ENCODE measurements around the gene ADRA2B.

Gene ADRA2B

GRCh38 chr2:96156926-96157648, 40.7 kb upstream of the ADRA2B start:
- H3K27ac ChIP-seq (ENCODE audit: low read depth, low read length), result no peak overlapping the region
- peaks cover 0 to 6% (median 0%) of the 10 kb centered on the region in 5 donors for H3K4me1 ChIP-seq (ENCODE audit: control insufficient read depth in 5 of 5, insufficient read depth in 5 of 5, low read length in 5 of 5)
- H3K36me3 ChIP-seq (ENCODE audit: control insufficient read depth in 5 of 5, insufficient read depth in 5 of 5, low read length in 5 of 5), result no peaks in the 10 kb centered on the region
- no peak overlapping the region for H3K4me3 ChIP-seq (ENCODE audit: low read depth in 1 of 5, low read length in 5 of 5)
- peaks cover 2 to 12% (median 8%) of the 10 kb centered on the region in 5 donors for H3K27me3 ChIP-seq (ENCODE audit: control insufficient read depth in 5 of 5, insufficient read depth in 4 of 5, low read length in 5 of 5)
- peaks cover 0 to 2% (median 0%) of the 10 kb centered on the region in 5 donors for H3K9me3 ChIP-seq (ENCODE audit: control insufficient read depth in 5 of 5, low read length in 5 of 5)
- H3K9ac ChIP-seq (ENCODE audit: low read length in 5 of 5), result no peak overlapping the region

GRCh38 chr2:96156011-96156820, 39.8 kb upstream of the ADRA2B start:
- Histone ChIP-seq H3K27ac (ENCODE audit: low read depth, low read length) (no peak overlapping the region), H3K4me3 (ENCODE audit: low read depth in 1 of 5, low read length in 5 of 5) (no peak overlapping the region), H3K27me3 (ENCODE audit: control insufficient read depth in 5 of 5, insufficient read depth in 4 of 5, low read length in 5 of 5) (peaks cover 2 to 12% (median 8%) of the 10 kb centered on the region in 5 donors), H3K36me3 (ENCODE audit: control insufficient read depth in 5 of 5, insufficient read depth in 5 of 5, low read length in 5 of 5) (no peaks in the 10 kb centered on the region), H3K4me1 (ENCODE audit: control insufficient read depth in 5 of 5, insufficient read depth in 5 of 5, low read length in 5 of 5) (peaks cover 0 to 6% (median 0%) of the 10 kb centered on the region in 5 donors), H3K9me3 (ENCODE audit: control insufficient read depth in 5 of 5, low read length in 5 of 5) (peaks cover 0 to 2% (median 0%) of the 10 kb centered on the region in 5 donors), H3K9ac (ENCODE audit: low read length in 5 of 5) (no peak overlapping the region)

- Histone ChIP-seq H3K27ac (ENCODE audit: low read depth, low read length) (no peak overlapping the region), H3K4me1 (ENCODE audit: control insufficient read depth in 5 of 5, insufficient read depth in 5 of 5, low read length in 5 of 5) (peaks cover 0 to 6% (median 0%) of the 10 kb centered on the region in 5 donors), H3K9ac (ENCODE audit: low read length in 5 of 5) (no peak overlapping the region), H3K27me3 (ENCODE audit: control insufficient read depth in 5 of 5, insufficient read depth in 4 of 5, low read length in 5 of 5) (peaks cover 2 to 12% (median 8%) of the 10 kb centered on the region in 5 donors), H3K4me3 (ENCODE audit: low read depth in 1 of 5, low read length in 5 of 5) (no peak overlapping the region), H3K36me3 (ENCODE audit: control insufficient read depth in 5 of 5, insufficient read depth in 5 of 5, low read length in 5 of 5) (no peaks in the 10 kb centered on the region), H3K9me3 (ENCODE audit: control insufficient read depth in 5 of 5, low read length in 5 of 5) (no peaks in the 10 kb centered on the region)
Measured at GRCh38 chr2:96154506-96155380, 38.4 kb upstream of the ADRA2B start.

- Histone ChIP-seq H3K27me3 (ENCODE audit: control insufficient read depth in 5 of 5, insufficient read depth in 4 of 5, low read length in 5 of 5) (peaks cover 2 to 12% (median 8%) of the 10 kb centered on the region in 5 donors), H3K4me1 (ENCODE audit: control insufficient read depth in 5 of 5, insufficient read depth in 5 of 5, low read length in 5 of 5) (peaks cover 0 to 7% (median 0%) of the 10 kb centered on the region in 5 donors), H3K36me3 (ENCODE audit: control insufficient read depth in 5 of 5, insufficient read depth in 5 of 5, low read length in 5 of 5) (no peaks in the 10 kb centered on the region), H3K27ac (ENCODE audit: low read depth, low read length) (no peak overlapping the region), H3K9ac (ENCODE audit: low read length in 5 of 5) (no peak overlapping the region), H3K4me3 (ENCODE audit: low read depth in 1 of 5, low read length in 5 of 5) (no peak overlapping the region), H3K9me3 (ENCODE audit: control insufficient read depth in 5 of 5, low read length in 5 of 5) (no peaks in the 10 kb centered on the region)
Measured at GRCh38 chr2:96153991-96154431, 37.6 kb upstream of the ADRA2B start.

- no peaks in the 10 kb centered on the region for H3K36me3 ChIP-seq (ENCODE audit: control insufficient read depth in 5 of 5, insufficient read depth in 5 of 5, low read length in 5 of 5)
- H3K4me1 ChIP-seq (ENCODE audit: control insufficient read depth in 5 of 5, insufficient read depth in 5 of 5, low read length in 5 of 5), result peaks cover 0 to 13% (median under 1%) of the 10 kb centered on the region in 5 donors
- no peak overlapping the region for H3K9ac ChIP-seq (ENCODE audit: low read length in 5 of 5)
- no peak overlapping the region for H3K4me3 ChIP-seq (ENCODE audit: low read depth in 1 of 5, low read length in 5 of 5)
- H3K27me3 ChIP-seq (ENCODE audit: control insufficient read depth in 5 of 5, insufficient read depth in 4 of 5, low read length in 5 of 5), result peaks cover 2 to 12% (median 8%) of the 10 kb centered on the region in 5 donors
- no peak overlapping the region for H3K27ac ChIP-seq (ENCODE audit: low read depth, low read length)
- no peaks in the 10 kb centered on the region for H3K9me3 ChIP-seq (ENCODE audit: control insufficient read depth in 5 of 5, low read length in 5 of 5)
Measured at GRCh38 chr2:96153291-96153713, 36.9 kb upstream of the ADRA2B start.

GRCh38 chr2:96152304-96153161, 36.2 kb upstream of the ADRA2B start:
- Histone ChIP-seq H3K27ac (ENCODE audit: low read depth, low read length) (no peak overlapping the region), H3K27me3 (ENCODE audit: control insufficient read depth in 5 of 5, insufficient read depth in 4 of 5, low read length in 5 of 5) (peaks cover 2 to 12% (median 7%) of the 10 kb centered on the region in 5 donors), H3K4me3 (ENCODE audit: low read depth in 1 of 5, low read length in 5 of 5) (no peak overlapping the region), H3K9ac (ENCODE audit: low read length in 5 of 5) (no peak overlapping the region), H3K9me3 (ENCODE audit: control insufficient read depth in 5 of 5, low read length in 5 of 5) (no peaks in the 10 kb centered on the region), H3K4me1 (ENCODE audit: control insufficient read depth in 5 of 5, insufficient read depth in 5 of 5, low read length in 5 of 5) (peaks cover 0 to 15% (median 8%) of the 10 kb centered on the region in 5 donors), H3K36me3 (ENCODE audit: control insufficient read depth in 5 of 5, insufficient read depth in 5 of 5, low read length in 5 of 5) (no peaks in the 10 kb centered on the region)

- H3K4me1 ChIP-seq (ENCODE audit: control insufficient read depth in 5 of 5, insufficient read depth in 5 of 5, low read length in 5 of 5), result peaks cover 0 to 19% (median 16%) of the 10 kb centered on the region in 5 donors
- no peaks in the 10 kb centered on the region for H3K9me3 ChIP-seq (ENCODE audit: control insufficient read depth in 5 of 5, low read length in 5 of 5)
- H3K36me3 ChIP-seq (ENCODE audit: control insufficient read depth in 5 of 5, insufficient read depth in 5 of 5, low read length in 5 of 5), result no peaks in the 10 kb centered on the region
- no peak overlapping the region for H3K4me3 ChIP-seq (ENCODE audit: low read depth in 1 of 5, low read length in 5 of 5)
- H3K9ac ChIP-seq (ENCODE audit: low read length in 5 of 5), result no peak overlapping the region
- peaks cover 0 to 5% (median 3%) of the 10 kb centered on the region in 5 donors for H3K27me3 ChIP-seq (ENCODE audit: control insufficient read depth in 5 of 5, insufficient read depth in 4 of 5, low read length in 5 of 5)
- H3K27ac ChIP-seq (ENCODE audit: low read depth, low read length), result no peak overlapping the region
Measured at GRCh38 chr2:96151595-96152303, 35.4 kb upstream of the ADRA2B start.

GRCh38 chr2:96150791-96151594, 34.6 kb upstream of the ADRA2B start:
- Histone ChIP-seq H3K27ac (ENCODE audit: low read depth, low read length) (no peak overlapping the region), H3K9ac (ENCODE audit: low read length in 5 of 5) (no peak overlapping the region), H3K4me3 (ENCODE audit: low read depth in 1 of 5, low read length in 5 of 5) (no peak overlapping the region), H3K9me3 (ENCODE audit: control insufficient read depth in 5 of 5, low read length in 5 of 5) (no peaks in the 10 kb centered on the region), H3K36me3 (ENCODE audit: control insufficient read depth in 5 of 5, insufficient read depth in 5 of 5, low read length in 5 of 5) (no peaks in the 10 kb centered on the region), H3K4me1 (ENCODE audit: control insufficient read depth in 5 of 5, insufficient read depth in 5 of 5, low read length in 5 of 5) (peaks cover 0 to 27% (median 23%) of the 10 kb centered on the region in 5 donors), H3K27me3 (ENCODE audit: control insufficient read depth in 5 of 5, insufficient read depth in 4 of 5, low read length in 5 of 5) (peaks cover 0 to 5% (median 3%) of the 10 kb centered on the region in 5 donors)
